T-helper 1 cell treated with Interleukin-12 subunit alpha and Interleukin-12 subunit beta and Interleukin-4 antibody, amounts not matched to agents 30 μg/mL and 1 μg/mL, for 36 hours (primary cell): ENCODE data around the gene SPATA31D4.
"Not testable (repeated sequence)": the region's sequence is repeated elsewhere in the genome, so short reads cannot be mapped to it uniquely, and the experiment has no call there.

ENCODE experiments used
- H3K27ac Mint-ChIP-seq: one replicate; pipeline ENCODE4 v1.8.0; 2021; ENCODE audit warnings: mild to moderate bottlenecking, mixed read lengths
- H3K27me3 Mint-ChIP-seq: one replicate; pipeline ENCODE4 v1.8.0; 2021; ENCODE audit warnings: low read depth, mixed read lengths
- H3K36me3 Mint-ChIP-seq: one replicate; pipeline ENCODE4 v1.8.0; 2021; ENCODE audit warnings: low read depth, mixed read lengths
- H3K4me1 Mint-ChIP-seq: one replicate; pipeline ENCODE4 v1.8.0; 2021; ENCODE audit warnings: low read depth, mixed read lengths
- H3K4me3 Mint-ChIP-seq: one replicate; pipeline ENCODE4 v1.8.0; 2021; ENCODE audit warnings: mild to moderate bottlenecking, moderate library complexity, mixed read lengths
- H3K9me3 Mint-ChIP-seq: one replicate; pipeline ENCODE4 v1.8.0; 2021; ENCODE audit warnings: mixed read lengths

The SPATA31D4 gene

DNA sequence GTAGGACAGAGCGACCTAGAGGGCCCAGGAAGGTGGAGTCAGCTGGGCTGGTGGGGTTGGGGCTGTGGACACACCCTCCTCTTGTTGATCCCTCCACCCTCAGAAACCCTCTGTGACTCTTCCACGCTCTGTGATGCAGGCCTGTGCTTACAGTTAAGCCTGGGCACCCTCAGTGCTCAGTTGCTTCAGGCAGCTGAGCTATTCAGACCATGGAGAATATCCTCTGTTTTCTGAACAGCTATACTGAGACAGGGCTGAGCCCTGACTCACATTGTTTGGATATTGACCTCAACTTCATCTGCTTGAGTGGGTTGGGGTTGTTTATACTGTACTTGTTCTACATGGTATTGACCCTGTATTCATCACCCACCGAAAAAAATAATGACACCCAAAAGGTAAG, at the start of gene SPATA31D4:
Gene SPATA31D4 (plus strand): TSS at position 124 of the 400 bp plus-strand sequence. CDS start 86 bp downstream, at position 210.
- not testable (repeated sequence) for H3K27me3 Mint-ChIP-seq, H3K36me3 Mint-ChIP-seq, H3K27ac Mint-ChIP-seq, H3K4me1 Mint-ChIP-seq, H3K9me3 Mint-ChIP-seq, H3K4me3 Mint-ChIP-seq

- Mint-ChIP-seq H3K27me3 (no peaks in the 10 kb centered on the region), H3K4me3 (no peak overlapping the region), H3K36me3 (no peaks in the 10 kb centered on the region), H3K4me1 (no peaks in the 10 kb centered on the region), H3K9me3 (peaks cover 6% of the 10 kb centered on the region), H3K27ac (no peak overlapping the region)
Observed at GRCh38 chr9:81878530-81878929, 49.7 kb upstream of the SPATA31D4 start.

GRCh38 chr9:81879501-81879916, 48.7 kb upstream of the SPATA31D4 start:
- no peaks in the 10 kb centered on the region for H3K36me3 Mint-ChIP-seq
- H3K27ac Mint-ChIP-seq: no peak overlapping the region
- no peaks in the 10 kb centered on the region for H3K4me1 Mint-ChIP-seq
- H3K27me3 Mint-ChIP-seq: no peaks in the 10 kb centered on the region
- peaks cover 6% of the 10 kb centered on the region for H3K9me3 Mint-ChIP-seq
- no peak overlapping the region for H3K4me3 Mint-ChIP-seq

GRCh38 chr9:81885602-81886001, 42.6 kb upstream of the SPATA31D4 start:
- Mint-ChIP-seq H3K4me3 (no peak overlapping the region), H3K27ac (no peak overlapping the region), H3K9me3 (no peaks in the 10 kb centered on the region), H3K27me3 (no peaks in the 10 kb centered on the region), H3K4me1 (no peaks in the 10 kb centered on the region), H3K36me3 (no peaks in the 10 kb centered on the region)

DNA sequence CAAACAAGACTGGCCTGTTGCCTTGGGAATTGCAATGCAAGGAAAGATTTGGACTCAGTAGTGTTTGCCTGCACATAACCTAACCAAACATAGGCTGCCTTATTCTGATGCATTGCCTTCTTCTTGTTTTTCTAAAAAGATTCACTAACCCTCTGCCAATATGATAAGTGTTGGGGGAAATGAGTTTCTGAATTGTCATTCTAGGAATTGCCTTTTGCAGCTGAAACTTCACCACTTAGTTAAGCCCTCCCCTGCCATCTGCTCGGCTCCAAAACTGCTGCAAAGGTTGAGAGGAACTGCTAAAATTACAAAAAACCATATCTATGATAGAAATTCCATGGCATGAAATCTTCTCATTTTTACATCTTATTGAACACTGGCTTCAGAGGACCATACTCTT, 41.6 kb upstream of the SPATA31D4 start:
- Mint-ChIP-seq H3K27me3 (no peaks in the 10 kb centered on the region), H3K9me3 (no peaks in the 10 kb centered on the region), H3K4me1 (no peaks in the 10 kb centered on the region), H3K4me3 (no peak overlapping the region), H3K27ac (no peak overlapping the region), H3K36me3 (no peaks in the 10 kb centered on the region)

GRCh38 chr9:81890104-81890503, 38.1 kb upstream of the SPATA31D4 start:
- Mint-ChIP-seq H3K4me1 (no peaks in the 10 kb centered on the region), H3K36me3 (no peaks in the 10 kb centered on the region), H3K27ac (no peak overlapping the region), H3K9me3 (no peaks in the 10 kb centered on the region), H3K4me3 (no peak overlapping the region), H3K27me3 (no peaks in the 10 kb centered on the region)

GRCh38 chr9:81892440-81892839, 35.8 kb upstream of the SPATA31D4 start:
- no peak overlapping the region for H3K27ac Mint-ChIP-seq
- H3K4me1 Mint-ChIP-seq: no peaks in the 10 kb centered on the region
- H3K27me3 Mint-ChIP-seq: no peaks in the 10 kb centered on the region
- H3K36me3 Mint-ChIP-seq: no peaks in the 10 kb centered on the region
- H3K4me3 Mint-ChIP-seq: no peak overlapping the region
- no peaks in the 10 kb centered on the region for H3K9me3 Mint-ChIP-seq

DNA sequence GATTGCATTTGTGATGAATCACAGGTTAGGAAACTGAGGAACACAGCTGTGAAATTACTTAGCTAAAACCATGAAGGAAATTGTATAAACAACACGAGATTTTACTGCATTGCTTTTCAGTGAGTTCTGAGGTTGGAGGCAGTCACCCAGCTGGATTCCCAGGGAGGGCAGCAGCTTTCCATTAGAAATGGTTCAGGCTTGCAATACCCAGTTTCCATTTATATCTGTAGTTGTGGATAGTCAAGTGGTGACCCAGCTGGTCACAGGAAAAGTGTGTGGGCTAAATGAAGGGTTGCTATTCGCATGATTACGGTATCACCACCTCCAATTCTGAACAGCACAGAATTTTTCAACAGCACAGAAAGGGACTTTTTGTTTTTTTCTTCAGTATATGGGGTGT, 34.3 kb upstream of the SPATA31D4 start:
- Mint-ChIP-seq H3K27ac (no peak overlapping the region), H3K27me3 (no peaks in the 10 kb centered on the region), H3K36me3 (no peaks in the 10 kb centered on the region), H3K9me3 (no peaks in the 10 kb centered on the region), H3K4me1 (no peaks in the 10 kb centered on the region), H3K4me3 (no peak overlapping the region)

DNA sequence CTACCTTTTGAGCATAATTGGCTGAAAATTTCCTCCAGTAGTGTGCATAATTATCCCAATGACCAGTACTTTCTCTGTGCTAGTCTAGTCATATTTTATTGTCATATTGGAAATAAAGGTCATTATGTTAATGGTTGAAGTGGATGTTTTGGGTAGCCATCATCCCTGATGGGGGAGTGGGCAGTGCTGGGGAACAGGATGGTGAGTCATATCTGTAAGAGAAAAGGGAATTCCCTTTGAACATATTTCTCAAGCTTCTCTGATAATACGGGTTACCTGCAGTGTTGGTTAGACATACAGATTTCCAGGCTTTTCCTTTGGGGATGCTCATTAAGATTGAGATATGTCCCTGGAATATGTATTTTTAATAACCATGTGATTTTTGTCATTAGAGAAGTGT, 33.3 kb upstream of the SPATA31D4 start:
- Mint-ChIP-seq H3K36me3 (no peaks in the 10 kb centered on the region), H3K27me3 (no peaks in the 10 kb centered on the region), H3K9me3 (no peaks in the 10 kb centered on the region), H3K27ac (no peak overlapping the region), H3K4me3 (no peak overlapping the region), H3K4me1 (no peaks in the 10 kb centered on the region)

DNA sequence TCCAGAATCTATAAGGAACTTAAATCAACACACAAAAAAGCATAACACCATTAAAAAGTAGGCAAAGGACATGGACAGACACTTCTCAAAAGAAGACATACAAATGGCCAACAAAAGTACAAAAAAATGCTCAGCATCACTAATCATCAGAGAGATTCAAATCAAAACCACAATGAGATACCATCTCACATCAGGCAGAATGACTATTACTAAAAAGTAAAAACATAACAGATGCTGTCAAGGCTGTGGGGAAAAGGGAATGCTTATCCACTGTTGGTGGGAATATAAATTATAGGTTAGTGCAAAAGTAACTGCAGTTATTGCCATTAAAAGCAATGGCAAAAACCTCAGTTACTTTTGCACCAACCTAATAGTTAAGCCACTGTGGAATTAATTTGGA, 32.2 kb upstream of the SPATA31D4 start:
- H3K36me3 Mint-ChIP-seq: no peaks in the 10 kb centered on the region
- H3K27me3 Mint-ChIP-seq: no peaks in the 10 kb centered on the region
- H3K27ac Mint-ChIP-seq: no peak overlapping the region
- no peaks in the 10 kb centered on the region for H3K9me3 Mint-ChIP-seq
- H3K4me3 Mint-ChIP-seq: no peak overlapping the region
- H3K4me1 Mint-ChIP-seq: no peaks in the 10 kb centered on the region

DNA sequence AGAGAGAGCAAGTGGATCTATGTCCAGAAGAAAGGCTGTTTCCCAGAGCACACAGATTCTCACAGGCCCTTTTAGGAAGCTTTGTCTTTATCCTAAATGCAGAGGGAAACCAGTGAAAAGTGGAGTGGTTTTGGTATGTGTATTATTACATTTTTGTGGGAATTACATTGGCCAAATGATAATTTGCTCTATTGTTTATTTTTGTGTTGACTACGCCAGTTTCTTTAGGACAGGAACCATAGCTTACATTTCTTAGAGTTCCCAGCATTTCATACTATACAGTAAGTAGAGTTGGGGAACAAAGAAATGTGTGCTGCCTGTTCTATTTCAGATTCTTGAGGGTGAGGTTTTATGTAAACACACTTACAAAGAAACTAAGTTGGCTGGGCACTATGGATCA, 29.4 kb upstream of the SPATA31D4 start:
- no peak overlapping the region for H3K4me3 Mint-ChIP-seq
- H3K4me1 Mint-ChIP-seq: no peaks in the 10 kb centered on the region
- no peaks in the 10 kb centered on the region for H3K27me3 Mint-ChIP-seq
- H3K36me3 Mint-ChIP-seq: no peaks in the 10 kb centered on the region
- H3K27ac Mint-ChIP-seq: no peak overlapping the region
- no peaks in the 10 kb centered on the region for H3K9me3 Mint-ChIP-seq

GRCh38 chr9:81902196-81902595, 26.0 kb upstream of the SPATA31D4 start:
- Mint-ChIP-seq H3K9me3 (no peaks in the 10 kb centered on the region), H3K36me3 (no peaks in the 10 kb centered on the region), H3K4me1 (no peaks in the 10 kb centered on the region), H3K4me3 (no peak overlapping the region), H3K27ac (no peak overlapping the region), H3K27me3 (no peaks in the 10 kb centered on the region)

GRCh38 chr9:81902626-81903025, 25.6 kb upstream of the SPATA31D4 start:
- H3K4me3 Mint-ChIP-seq: no peak overlapping the region
- H3K27me3 Mint-ChIP-seq: no peaks in the 10 kb centered on the region
- no peaks in the 10 kb centered on the region for H3K9me3 Mint-ChIP-seq
- no peaks in the 10 kb centered on the region for H3K4me1 Mint-ChIP-seq
- no peak overlapping the region for H3K27ac Mint-ChIP-seq
- no peaks in the 10 kb centered on the region for H3K36me3 Mint-ChIP-seq

DNA sequence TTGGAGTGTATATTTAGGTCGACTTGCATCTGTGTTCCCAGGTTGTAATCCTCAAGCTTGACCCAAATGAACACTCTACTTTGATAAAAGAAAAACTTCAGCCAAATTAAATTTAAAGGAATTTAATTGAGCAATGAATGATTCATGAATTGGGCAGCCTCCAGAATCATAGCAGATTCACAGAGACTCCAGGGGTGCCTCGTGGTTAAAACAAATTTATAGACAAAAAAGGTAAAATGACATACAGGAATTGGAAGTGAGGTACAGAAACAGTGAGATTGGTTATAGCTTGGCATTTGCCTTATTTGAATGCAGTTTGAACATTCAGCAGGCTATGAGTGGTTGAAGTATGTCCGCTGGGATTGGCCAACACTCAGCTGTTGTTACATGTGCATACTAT, 21.6 kb upstream of the SPATA31D4 start:
- H3K9me3 Mint-ChIP-seq: no peaks in the 10 kb centered on the region
- no peaks in the 10 kb centered on the region for H3K36me3 Mint-ChIP-seq
- no peak overlapping the region for H3K27ac Mint-ChIP-seq
- H3K4me1 Mint-ChIP-seq: no peaks in the 10 kb centered on the region
- no peaks in the 10 kb centered on the region for H3K27me3 Mint-ChIP-seq
- no peak overlapping the region for H3K4me3 Mint-ChIP-seq

DNA sequence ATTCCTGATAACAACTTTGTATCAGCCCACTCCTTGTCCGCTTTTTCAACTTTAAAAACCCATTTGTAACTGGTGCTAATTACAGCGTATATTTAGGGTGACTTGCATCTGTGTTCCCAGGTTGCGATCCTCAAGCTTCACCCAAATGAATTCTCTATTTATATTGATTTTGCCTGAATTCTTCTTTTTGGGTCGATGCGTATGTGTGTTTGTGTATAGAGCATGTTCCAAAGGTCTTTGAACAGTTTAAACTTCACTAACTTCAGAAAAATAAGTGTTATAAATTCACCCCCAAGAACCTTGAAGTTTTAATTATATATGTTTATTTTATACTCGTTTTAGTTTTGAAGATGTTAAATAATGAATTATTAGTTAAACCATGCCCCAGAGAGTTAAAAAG, 16.1 kb upstream of the SPATA31D4 start:
- no peaks in the 10 kb centered on the region for H3K27me3 Mint-ChIP-seq

GRCh38 chr9:81915801-81916505, 12.3 kb upstream of the SPATA31D4 start:
- Mint-ChIP-seq H3K27ac (no peak overlapping the region), H3K4me3 (no peak overlapping the region), H3K9me3 (peaks cover 8% of the 10 kb centered on the region), H3K27me3 (no peaks in the 10 kb centered on the region), H3K4me1 (no peaks in the 10 kb centered on the region), H3K36me3 (no peaks in the 10 kb centered on the region)

More for the DNA sequence above, 16.1 kb upstream of the SPATA31D4 start:
- no peak overlapping the region for H3K27ac Mint-ChIP-seq
- H3K4me1 Mint-ChIP-seq: no peaks in the 10 kb centered on the region
- H3K4me3 Mint-ChIP-seq: no peak overlapping the region
- no peaks in the 10 kb centered on the region for H3K36me3 Mint-ChIP-seq
- peaks cover 8% of the 10 kb centered on the region for H3K9me3 Mint-ChIP-seq
